ENCODE results near the gene TPP2. TPM values are rescaled to one million over a fixed set of nuclear protein-coding genes. Genes with fewer than 3 reads are reported as not detected.

The TPP2 gene
- total RNA-seq, 1 donor from 2014 or later = 84.6 TPM

- Mint-ChIP-seq H3K4me1 (ENCODE audit: low read depth, unreplicated experiment) (peaks cover 22% of the 10 kb centered on the region), H3K36me3 (ENCODE audit: unreplicated experiment) (no peaks in the 10 kb centered on the region), H3K4me3 (ENCODE audit: unreplicated experiment) (peak overlapping the region; percentile 55), H3K27me3 (ENCODE audit: unreplicated experiment) (no peaks in the 10 kb centered on the region), H3K9me3 (ENCODE audit: unreplicated experiment) (peaks cover 2% of the 10 kb centered on the region), H3K27ac (ENCODE audit: unreplicated experiment) (peak overlapping the region; percentile 84)
- no peak for TF ChIP-seq CTCF (IDR thresholded peaks at IDR 0.05; ENCODE audit: partially characterized antibody, unreplicated experiment)
- peak; percentile 25 for DNase-seq
Observed at GRCh38 chr13:102645701-102646100, 48.9 kb downstream of the TPP2 start.

- DNase-seq = no peak
- Mint-ChIP-seq H3K36me3 (ENCODE audit: unreplicated experiment) (no peaks in the 10 kb centered on the region), H3K4me1 (ENCODE audit: low read depth, unreplicated experiment) (peaks cover 26% of the 10 kb centered on the region), H3K4me3 (ENCODE audit: unreplicated experiment) (no peak overlapping the region), H3K27me3 (ENCODE audit: unreplicated experiment) (no peaks in the 10 kb centered on the region), H3K27ac (ENCODE audit: unreplicated experiment) (peak overlapping the region; percentile 30), H3K9me3 (ENCODE audit: unreplicated experiment) (peaks cover 2% of the 10 kb centered on the region)
- TF ChIP-seq CTCF (IDR thresholded peaks at IDR 0.05; ENCODE audit: partially characterized antibody, unreplicated experiment) = no peak
Observed at GRCh38 chr13:102648046-102648445, 51.3 kb downstream of the TPP2 start.

- Mint-ChIP-seq H3K4me3 (ENCODE audit: unreplicated experiment) (no peak overlapping the region), H3K36me3 (ENCODE audit: unreplicated experiment) (no peaks in the 10 kb centered on the region), H3K4me1 (ENCODE audit: low read depth, unreplicated experiment) (peaks cover 22% of the 10 kb centered on the region), H3K27me3 (ENCODE audit: unreplicated experiment) (no peaks in the 10 kb centered on the region), H3K27ac (ENCODE audit: unreplicated experiment) (no peak overlapping the region), H3K9me3 (ENCODE audit: unreplicated experiment) (peaks cover 2% of the 10 kb centered on the region)
- TF ChIP-seq CTCF (IDR thresholded peaks at IDR 0.05; ENCODE audit: partially characterized antibody, unreplicated experiment) = no peak
- DNase-seq = no peak
Observed at GRCh38 chr13:102650444-102650843, 53.7 kb downstream of the TPP2 start.

- no peaks in the 10 kb centered on the region for H3K27me3 Mint-ChIP-seq (ENCODE audit: unreplicated experiment)
- H3K4me1 Mint-ChIP-seq (ENCODE audit: low read depth, unreplicated experiment) = peaks cover 15% of the 10 kb centered on the region
- H3K36me3 Mint-ChIP-seq (ENCODE audit: unreplicated experiment) = no peaks in the 10 kb centered on the region
- H3K4me3 Mint-ChIP-seq (ENCODE audit: unreplicated experiment) = no peak overlapping the region
- H3K9me3 Mint-ChIP-seq (ENCODE audit: unreplicated experiment) = no peaks in the 10 kb centered on the region
- no peak for TF ChIP-seq CTCF (IDR thresholded peaks at IDR 0.05; ENCODE audit: partially characterized antibody, unreplicated experiment)
- DNase-seq = no peak
- H3K27ac Mint-ChIP-seq (ENCODE audit: unreplicated experiment) = no peak overlapping the region
Observed at GRCh38 chr13:102651392-102651791, 54.6 kb downstream of the TPP2 start.

GRCh38 chr13:102651892-102652291 lies 55.1 kb downstream of the TPP2 start:
- TF ChIP-seq CTCF (IDR thresholded peaks at IDR 0.05; ENCODE audit: partially characterized antibody, unreplicated experiment) = no peak
- no peaks in the 10 kb centered on the region for H3K9me3 Mint-ChIP-seq (ENCODE audit: unreplicated experiment)
- H3K4me3 Mint-ChIP-seq (ENCODE audit: unreplicated experiment) = no peak overlapping the region
- DNase-seq = no peak
- no peaks in the 10 kb centered on the region for H3K27me3 Mint-ChIP-seq (ENCODE audit: unreplicated experiment)
- no peaks in the 10 kb centered on the region for H3K36me3 Mint-ChIP-seq (ENCODE audit: unreplicated experiment)
- H3K4me1 Mint-ChIP-seq (ENCODE audit: low read depth, unreplicated experiment) = peaks cover 10% of the 10 kb centered on the region
- H3K27ac Mint-ChIP-seq (ENCODE audit: unreplicated experiment) = no peak overlapping the region
